HK-2 (cell line): ENCODE data around the gene MME.

ENCODE experiments used
- DNase-seq: peaks from one replicate; pipeline ENCODE4 v3.0.0-alpha.2; 2018; ENCODE audit not compliant: unreplicated experiment

The MME gene

DNA sequence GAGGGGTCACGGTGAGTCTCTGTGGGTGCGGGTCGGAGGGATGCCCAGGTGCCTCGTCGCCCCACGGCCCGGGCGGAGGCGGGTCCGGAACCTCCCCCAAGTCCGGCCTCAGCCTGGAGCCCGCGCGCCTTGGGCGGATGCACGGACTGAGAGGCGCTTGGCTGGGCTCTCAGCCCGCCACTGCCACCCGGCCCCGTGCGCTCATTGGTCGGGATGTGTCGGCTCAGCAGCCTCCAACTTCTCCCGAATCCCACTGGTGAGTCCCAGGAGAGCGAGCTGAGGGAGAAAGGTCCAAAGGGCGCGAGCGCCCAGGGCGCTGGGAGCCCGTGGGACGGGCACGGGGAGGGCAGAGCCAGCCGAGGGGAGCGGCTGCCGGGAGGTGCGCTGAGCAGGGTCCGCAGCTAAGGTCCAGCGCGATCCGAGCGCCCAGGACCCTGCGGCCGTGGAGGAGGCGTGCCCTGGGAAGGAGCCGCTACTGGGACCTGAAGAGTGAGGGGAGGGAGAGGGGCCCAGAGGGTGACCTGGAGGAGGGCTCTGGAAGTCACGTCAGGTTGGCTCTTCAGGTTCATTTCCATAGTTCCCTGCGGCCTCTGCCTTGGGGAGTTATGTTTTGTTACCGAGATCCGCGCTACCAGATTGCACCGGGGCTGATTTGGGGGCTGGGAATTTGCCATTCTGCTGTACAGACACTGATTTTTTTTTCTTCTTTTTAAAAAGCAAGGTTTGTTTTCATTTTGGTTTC is at the start of gene MME:
MME (plus strand) TSS at position 574 of the 742 bp plus-strand sequence. CDS start 3,849 bp downstream, outside the sequence.
- peak; percentile 74 for DNase-seq

DNA sequence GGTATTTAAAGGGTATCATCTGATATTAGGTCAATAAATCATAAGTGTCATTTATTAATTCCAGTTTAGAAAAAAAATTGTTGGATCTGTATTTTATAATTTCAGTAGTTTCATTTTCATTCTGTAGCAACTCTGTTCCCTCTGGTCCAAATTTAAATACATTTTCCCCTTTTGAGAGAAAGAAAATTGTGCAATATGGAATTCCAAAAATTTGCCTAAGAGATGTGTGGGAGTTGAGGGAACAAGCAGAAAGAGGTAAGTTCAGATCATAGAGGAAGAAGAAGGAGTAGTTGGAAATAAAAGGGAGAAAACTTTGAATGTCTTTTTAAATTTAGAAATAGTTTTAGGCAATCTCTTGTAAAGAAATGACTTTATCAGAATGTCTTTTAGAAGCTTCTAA is 48.9 kb upstream of the MME start:
- DNase-seq = no peak

DNA sequence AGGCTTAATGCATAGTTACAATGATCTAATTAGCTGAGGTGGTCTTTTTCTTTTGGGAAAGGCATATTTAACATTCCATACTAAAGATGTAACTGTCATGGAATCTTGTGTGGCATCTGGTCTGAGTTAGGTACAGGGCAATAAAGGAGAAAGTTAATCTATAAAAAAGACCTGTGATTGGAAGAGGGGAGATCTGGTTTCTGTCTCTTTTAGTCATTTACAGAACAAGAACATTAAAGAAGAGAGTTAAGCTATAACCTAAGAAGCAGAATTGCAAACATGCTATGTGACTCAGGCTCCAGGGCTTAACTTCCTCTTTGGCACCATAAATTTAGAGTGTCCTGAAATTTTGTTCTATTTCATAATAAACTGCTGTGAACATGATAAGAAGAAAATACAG is 47.2 kb upstream of the MME start:
- DNase-seq = no peak

DNA sequence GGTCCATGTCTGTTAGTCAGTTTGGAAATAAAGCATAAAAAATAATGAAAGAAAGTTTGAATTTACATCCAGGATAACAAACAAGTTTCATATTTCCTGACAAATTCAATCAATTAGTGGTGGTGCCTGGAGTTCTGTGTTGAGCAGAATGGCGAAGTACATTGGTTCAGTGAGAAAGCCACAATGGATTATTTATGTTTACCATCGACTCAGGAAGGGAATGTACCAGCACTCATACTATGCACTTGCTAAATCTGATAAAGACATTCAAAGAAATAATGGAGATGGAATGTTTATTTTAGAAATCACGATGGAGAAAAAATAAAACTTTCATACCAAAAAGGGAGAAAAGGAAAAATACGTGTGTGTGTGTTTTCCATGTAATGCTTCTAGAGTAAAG is 45.3 kb upstream of the MME start:
- DNase-seq = no peak

DNA sequence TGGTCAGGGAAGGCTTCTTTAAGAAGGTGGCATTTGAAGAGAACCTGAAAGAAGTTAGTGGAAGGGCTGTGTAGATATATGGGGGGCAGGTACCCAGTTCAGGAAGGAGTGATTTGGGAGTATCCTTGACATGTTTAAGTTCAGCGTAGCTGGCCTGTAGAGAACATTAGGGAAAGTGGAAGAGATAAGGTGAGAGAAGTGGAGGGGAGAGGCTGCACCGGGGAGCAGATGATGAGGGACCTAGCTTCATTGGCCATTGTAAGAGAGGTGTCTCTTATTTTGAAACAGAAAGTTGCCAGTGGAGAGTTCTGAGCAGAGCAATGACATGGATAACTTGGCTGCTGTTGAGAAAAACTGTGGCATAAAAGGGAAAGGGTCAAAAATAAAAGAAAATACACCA is 44.6 kb upstream of the MME start:
- no peak for DNase-seq

DNA sequence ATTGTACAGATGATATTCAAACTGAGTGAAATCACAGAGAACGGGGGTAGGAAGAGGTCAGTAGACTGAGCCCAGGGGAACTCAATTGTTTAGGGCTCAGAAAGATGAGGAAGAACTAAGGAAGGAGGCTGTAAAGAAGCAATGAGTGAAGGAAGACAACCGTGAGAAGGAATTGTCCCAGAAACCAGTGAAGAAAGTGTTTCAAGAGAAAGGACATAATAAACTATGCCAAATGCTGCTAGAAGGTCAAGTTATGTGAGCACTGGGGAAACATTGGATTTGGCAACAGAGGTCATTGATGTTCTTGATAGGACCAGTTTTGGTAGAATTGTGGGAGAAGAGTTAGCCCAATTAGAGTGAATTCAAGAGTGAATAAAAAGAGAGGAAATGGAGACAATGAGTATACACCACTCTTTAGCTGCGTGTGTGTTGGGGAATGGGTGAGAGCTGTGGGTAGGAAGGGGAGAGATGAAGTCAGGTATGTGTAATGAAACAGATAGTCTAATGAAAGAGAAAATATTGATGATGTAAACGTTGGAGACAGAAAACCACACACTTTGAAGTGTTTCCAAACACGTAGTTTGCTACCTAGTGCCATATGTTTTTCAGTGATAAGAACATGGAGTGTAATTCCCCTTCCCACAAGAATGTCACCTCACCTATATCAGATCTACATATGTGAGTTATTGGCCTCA is 42.5 kb upstream of the MME start:
- no peak for DNase-seq

DNA sequence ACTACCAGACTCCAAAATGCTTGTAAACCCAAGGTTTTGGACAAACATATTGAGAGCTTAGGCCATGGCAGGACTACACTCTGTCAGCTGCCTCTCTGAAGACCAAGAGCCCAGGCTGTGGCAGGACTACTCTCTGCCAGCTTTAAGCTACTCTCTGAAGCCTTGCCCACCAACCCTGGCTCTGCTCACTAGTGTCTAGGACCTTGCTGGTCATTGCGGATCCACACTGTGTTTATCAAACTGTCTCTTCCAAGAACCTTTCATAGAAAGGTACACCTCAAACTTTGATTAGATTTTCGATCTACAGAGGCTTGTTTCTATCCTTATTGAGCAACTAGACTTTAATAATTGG is 41.9 kb upstream of the MME start:
- DNase-seq = no peak

DNA sequence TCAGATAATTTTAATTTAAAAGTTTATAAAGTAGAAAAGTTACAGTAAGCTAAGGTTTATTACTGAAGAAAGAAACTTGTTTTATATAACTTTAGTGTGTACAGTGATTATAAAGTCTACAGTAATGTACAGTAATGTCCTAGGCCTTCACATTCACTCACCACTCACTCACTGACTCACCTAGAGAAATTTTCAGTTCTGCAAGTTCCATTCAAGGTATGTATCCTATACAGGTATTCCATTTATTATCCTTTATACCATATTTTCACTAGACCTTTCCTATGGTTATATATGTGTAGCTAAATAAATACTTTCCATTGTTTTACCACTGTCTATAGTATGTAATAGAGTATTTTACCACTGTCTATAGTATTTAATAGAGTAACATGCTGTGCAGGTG is 33.2 kb upstream of the MME start:
- DNase-seq = no peak

DNA sequence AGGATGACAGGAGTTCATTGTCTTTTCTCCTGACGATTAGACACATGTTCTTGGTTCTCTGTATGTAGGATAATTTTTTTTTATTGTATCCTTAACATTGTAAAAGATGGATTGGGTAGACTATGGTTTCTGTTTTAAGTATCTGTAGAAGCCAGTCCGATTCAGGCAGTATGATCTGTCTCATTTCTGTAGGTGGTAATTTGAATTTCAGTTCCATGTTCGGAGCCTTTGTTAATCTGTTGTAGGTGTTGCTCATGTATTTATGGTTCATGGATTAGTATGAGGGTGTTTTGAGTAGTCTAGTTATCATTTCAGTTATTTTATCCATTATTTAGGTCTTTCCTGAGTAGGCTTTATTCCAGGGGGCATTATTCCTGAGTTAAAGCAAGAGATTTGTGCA is 32.4 kb upstream of the MME start:
- no peak for DNase-seq

DNA sequence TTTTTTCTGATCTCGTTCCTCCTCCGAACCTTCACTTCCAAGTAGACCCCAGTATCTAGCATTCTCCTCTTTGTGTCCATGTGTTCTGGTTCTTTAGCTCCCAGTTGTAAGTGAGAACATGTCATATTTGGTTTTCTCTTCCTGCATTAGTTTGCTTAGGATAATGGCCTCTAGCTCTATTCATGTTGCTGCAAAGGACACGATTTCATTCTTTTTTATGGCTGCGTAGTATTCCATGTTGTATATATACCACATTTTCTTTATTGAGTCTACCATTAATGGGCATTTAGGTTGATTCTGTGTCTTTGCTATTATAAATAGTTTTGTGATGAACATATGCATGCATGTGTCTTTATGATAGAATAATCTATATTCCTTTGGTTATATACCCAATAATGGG is 30.2 kb upstream of the MME start:
- no peak for DNase-seq

DNA sequence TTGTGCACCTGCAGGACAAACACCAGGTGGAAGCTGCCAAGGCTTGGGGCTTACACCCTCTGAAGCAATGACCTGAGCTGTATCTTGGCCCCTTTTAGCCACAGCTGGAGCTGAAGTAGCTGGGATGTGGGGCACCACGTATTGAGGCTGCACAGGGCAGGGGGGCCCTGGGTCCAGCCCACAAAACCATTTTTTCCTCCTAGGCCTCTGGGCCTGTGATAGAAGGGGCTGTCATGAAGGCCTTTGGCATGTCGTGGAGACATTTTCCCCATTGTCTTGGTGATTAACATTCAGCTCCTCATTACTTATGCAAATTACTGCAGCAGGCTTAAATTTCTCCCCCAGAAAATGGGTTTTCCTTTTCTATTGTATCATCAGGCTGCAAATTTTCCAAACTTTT is 27.6 kb upstream of the MME start:
- DNase-seq = no peak

DNA sequence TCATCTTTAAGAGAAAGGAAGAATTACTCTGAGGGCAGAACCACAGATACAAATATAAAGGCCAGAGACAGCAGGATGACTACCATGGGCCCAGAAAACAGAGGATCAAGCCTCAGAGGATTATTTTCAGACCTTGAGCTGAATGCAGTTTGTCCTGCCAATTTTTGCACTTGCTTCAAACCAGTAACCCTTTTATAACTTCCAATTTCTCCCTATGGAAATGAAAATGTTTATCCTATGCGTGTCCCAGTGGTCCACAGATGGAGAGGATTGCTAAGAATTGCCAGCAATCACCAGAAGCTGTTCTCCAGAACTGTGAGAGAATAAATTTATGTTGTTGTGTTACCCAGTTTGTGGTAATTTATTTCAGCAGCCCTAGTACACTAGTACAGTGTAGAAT is 26.4 kb upstream of the MME start:
- DNase-seq = no peak

DNA sequence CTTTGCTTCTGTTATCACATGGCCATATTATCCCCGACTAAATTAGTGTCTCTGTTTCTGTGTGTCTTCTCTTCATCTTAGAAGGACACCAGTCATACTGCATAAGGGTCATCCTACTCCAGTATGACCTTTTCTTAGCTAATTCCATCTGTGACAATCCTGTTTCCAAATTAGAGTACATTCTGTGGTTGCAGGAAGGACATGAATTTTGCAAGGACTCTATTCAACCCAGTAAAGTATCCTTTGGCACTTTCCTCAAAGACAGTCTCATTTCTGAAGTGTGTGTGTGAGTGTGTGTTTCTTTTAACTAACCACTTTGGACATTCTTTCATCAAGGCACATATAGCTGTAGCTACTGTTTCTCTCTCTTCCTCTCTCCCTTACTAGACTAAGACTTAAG is 15.2 kb upstream of the MME start:
- DNase-seq = no peak

DNA sequence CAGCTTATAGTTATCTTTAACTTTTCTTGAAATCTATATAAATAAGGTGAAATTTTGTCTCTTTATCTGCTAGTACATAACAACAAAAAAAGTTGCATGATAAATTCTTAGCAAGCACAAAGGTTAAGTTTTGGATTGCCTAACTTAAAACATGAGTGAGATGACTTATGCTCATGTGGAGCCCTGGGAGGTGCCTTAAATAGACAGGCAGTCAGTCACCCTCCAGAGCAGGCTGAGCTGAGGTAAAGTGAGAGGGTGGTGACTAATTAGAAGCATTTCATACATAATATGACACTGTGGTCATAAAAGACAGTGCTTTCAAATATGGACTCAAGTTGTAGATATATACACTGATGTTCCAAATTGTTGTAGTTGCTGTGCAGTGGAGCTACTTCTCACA is 14.6 kb upstream of the MME start:
- DNase-seq = peak; percentile 32

DNA sequence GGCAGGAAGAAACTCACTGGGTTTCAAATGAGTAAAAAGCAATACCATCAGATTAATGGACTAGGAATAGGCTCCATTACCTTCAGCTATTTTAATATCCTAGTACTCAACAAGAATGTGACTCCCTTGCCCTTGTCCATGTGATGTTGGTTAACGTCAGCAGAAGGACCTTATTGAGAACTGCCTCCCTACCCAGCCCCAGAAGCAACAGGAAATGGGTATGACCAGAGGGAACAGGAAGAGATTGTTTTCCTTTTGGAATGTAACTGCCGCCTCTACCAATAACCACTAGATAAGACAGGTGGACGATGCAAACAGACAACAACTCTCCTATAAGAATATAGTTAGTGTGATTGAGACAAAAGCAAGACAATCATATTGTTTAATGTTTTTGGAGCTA is 10.4 kb upstream of the MME start:
- no peak for DNase-seq

DNA sequence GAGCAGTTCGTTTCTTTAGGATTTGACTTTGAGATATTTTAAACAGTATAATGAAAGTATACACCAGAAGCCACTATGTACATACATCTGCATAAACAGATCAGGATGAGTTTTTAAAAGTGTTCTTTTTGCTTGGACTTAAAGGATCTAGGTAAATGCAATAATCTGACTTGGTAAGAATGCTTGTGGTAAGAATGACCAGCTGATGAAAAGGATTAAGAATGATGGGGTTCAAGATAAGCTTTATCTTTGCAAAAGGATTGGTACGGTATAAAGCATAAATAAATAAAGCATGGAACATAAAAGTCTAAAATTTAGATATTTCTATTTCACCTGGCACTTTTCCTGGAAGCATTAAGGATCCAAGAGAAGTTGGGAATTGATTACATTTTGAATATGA is 9.8 kb upstream of the MME start:
- no peak for DNase-seq

DNA sequence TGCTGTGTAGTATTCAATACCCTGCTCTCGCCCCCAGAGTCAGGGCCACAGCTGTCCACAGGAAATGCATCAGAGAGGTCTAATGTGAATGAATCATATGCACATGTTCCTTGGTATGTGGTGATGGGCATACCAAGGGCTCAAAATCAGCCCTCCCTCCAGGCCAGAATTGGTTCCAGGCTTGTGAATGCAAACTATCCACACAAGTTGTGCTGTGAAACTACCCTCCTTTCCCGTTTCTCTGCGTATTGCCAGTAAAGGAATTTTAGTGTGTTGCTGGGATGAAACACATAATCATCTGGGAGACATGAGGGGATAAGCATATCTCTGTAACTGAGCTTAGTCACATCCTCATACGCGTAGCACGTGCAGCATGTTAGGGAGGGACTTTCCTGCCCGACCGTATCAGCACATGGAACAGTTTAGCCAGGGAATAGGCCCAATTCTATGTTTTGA is 9.2 kb upstream of the MME start:
- DNase-seq = peak; percentile 61

DNA sequence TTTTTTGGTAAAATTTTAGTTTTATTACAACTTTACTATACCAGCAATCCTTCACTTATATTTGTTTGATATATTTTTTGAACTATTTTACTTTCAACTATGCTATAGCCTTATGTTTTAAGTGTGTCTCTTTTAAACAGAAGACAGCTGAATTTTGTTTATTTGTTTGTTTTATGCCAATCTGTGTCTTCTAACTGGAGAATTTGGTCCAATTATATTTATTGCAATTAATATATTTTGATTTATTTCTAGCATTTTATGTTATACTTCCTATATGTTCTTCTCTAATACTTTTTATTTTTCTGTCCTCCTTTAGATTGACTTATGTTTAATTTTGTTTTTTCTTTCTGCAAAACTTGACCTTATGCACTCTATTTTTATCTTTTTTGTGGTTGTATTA is 4.9 kb upstream of the MME start:
- no peak for DNase-seq

DNA sequence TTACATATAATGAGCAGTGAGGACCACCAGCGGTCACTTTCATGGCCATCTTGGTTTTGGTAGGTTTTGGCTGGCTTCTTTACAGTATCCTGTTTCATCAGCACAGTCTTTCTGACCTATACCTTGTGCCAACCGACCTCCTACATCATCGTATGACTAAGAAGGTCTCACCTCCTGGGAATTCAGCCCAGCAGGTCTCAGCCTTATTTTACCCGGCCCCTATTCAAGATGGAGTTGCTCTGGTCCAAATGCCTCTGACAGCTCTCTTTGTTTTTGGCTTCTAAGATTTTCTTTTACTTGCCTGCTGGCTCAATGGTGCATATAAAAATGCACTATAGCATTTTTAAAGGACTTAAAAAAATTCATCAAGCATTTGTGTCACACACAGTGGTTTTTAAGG is 3.2 kb upstream of the MME start:
- DNase-seq = no peak

DNA sequence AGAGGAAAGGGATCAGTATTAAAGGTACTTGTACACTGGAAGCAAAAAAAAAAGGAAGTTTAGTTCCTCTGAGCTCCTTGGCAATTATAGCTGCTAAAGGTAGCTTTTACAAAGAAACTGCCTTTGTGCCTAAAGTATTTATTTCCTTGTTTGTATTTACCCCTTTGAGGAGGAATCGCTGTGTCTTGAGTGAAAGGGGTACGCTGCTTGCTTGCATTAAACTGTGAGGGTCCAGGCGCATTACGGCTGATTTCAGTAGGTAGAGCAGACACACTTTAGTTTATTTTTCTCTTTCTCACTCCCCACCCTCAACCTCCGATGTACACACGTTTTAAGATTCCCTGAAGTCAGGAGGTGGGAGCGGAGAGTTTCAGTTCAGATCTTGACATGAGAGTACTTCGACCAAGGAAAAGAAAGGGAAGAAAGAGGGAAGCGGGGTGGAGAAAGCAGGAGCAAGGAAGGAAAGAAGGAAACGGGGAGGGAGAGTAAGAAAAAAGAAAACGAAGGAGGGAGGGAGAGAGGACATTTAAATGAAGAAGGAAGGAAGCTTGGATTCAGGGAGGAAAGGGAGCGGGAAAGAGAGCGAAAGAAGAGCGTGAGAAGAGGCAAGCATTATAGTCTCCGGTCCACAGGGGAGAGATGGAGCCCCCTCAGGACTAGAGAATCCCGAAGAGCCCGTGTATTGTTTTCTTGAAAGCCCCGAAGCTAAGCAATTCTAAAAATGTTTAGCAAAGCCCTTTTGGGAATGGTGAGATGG is 1.2 kb upstream of the MME start:
- DNase-seq = no peak

DNA sequence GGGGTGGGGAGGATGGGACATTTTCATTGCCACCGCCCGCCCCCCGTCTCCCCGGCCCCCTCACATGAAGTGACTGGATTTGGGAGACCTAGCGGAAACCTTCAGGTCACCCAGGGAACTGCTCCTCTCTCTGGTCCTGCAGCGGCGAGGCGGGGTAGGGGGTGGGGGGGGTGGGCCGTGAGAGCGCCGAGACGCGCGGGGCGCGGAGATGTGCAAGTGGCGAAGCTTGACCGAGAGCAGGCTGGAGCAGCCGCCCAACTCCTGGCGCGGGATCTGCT is 712 bp upstream of the MME start:
- no peak for DNase-seq

DNA sequence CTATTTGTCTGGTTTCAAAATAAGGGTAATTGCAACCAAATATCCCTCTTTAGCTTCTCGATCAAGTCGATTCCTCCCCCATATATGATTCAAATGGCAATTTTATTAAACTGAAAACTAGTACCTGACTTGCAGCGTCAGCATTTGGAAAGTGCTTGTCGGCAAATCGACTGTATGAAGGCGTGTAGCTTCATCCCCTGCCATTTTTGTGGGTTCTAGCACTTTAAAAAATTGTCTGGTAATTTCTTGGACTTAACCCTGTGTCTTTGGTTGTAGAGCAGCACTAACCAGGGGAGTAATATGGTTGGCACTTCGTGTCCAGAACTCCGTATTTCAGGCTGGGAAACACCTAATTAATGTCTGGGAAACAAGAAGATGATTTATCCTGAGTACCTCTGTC is 573 bp downstream of the MME start:
- DNase-seq = no peak

DNA sequence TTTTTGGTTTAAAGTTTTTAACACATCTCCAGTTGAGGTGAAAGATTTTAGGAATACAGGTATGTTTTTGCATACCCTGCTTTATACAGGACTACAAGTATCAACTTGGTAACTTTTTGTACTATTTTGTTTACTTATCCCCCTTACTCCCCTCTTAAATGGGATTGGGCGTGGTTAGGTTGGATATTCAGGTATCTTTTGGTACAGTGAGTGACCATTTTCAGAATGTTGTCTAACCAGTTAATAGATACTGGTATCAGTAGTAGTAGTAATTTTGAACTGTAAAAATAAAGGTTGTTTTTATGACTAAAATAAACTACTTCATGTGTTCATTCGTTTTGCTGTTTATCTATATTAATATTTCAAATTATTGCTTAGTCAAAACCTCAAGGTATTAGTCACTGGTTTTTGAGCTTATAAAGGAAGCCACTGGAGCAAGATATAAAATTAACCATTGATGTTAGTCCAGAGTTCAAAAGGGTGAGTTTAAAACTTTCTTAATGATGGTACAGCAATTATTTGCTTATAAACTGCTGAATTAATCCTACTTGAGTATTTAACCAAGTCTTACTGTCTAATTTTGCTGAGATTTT is 3.3 kb downstream of the MME start:
- DNase-seq = no peak
